Activated T-helper 2 cell treated with anti-CD3 and anti-CD28 coated beads, Interferon-gamma antibody, Interleukin-2, Interleukin-4, amounts not matched to agents 10 μg/mL and 5 μg/mL and 100 μg/mL, durations not matched to agents 14 hours and 24 hours and 36 hours (primary cell): ENCODE measurements around the gene ZFP69B. TPM values are rescaled to one million over a fixed set of nuclear protein-coding genes. Genes with fewer than 3 reads are reported as not detected.

Experiments
- DNase-seq: peaks from one replicate; pipeline ENCODE4 v3.0.0; 2021; ENCODE audit warnings: low spot score
- H3K27ac Mint-ChIP-seq: one replicate; pipeline ENCODE4 v1.8.0; 2021; ENCODE audit warnings: mixed read lengths
- H3K27me3 Mint-ChIP-seq: one replicate; pipeline ENCODE4 v1.8.0; 2021; ENCODE audit warnings: low read depth, mixed read lengths
- H3K36me3 Mint-ChIP-seq: one replicate; pipeline ENCODE4 v1.8.0; 2021; ENCODE audit warnings: low read depth, mixed read lengths
- H3K4me1 Mint-ChIP-seq: one replicate; pipeline ENCODE4 v1.8.0; 2021; ENCODE audit warnings: low read depth, mixed read lengths
- H3K4me3 Mint-ChIP-seq: one replicate; pipeline ENCODE4 v1.8.0; 2021; ENCODE audit warnings: low read depth, mild to moderate bottlenecking, moderate library complexity, mixed read lengths
- H3K9me3 Mint-ChIP-seq: one replicate; pipeline ENCODE4 v1.8.0; 2021; ENCODE audit warnings: mixed read lengths
- intact Hi-C: fragments of 100-400 bp; cut with micrococcal nuclease; formaldehyde crosslinking; loops from one replicate; pipeline ENCODE4 v1.15.1; 2023
- total RNA-seq: library from RNA; stranded (reverse); gene quantifications from 2 replicates; pipeline ENCODE4 v1.2.3, GENCODE V29; 2022

Gene ZFP69B
- 4.7 and 5.4 TPM in 2 replicates for total RNA-seq

DNA sequence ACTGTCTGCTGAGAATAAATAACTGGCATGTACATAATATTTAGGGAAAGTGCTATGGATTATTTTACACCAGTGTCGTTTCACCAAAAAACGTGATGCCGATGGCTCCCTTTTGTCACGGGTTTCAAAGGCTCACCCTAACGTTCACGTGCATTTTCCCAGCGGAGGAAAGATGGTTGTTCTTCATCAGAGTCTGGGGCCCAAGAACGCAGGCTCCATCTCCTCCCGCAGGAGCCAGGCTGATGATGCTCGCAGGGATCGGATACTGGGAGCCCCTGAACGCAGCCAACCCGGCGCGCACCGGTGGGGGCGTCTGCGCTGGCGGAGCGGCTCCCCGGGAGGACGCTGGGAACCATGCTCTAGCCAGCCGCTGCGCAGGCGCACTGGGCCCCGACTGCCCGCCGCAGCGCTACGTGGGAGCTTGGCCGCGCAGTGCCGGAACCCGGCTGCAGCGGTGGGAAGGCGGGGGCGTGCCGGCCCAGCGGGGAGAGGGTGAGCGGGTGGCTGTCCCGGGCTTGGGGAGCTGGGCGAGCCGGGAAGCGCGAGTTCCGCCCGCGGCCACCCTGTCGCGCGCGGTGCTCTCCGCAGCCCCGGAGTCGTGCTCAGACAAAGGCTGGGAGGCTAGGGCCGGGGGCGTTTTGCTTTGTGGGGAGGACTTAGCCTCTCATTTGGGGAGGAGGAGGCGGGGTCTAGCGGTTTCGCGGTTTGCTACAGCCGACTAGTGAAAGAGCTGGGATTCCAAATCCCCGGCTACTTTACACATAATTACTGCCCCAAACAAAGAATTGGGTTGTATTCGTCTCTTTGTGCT lies at the start of gene ZFP69B:
Gene ZFP69B, plus strand, starts transcription at position 793 of the 811 bp plus-strand sequence. CDS start 486 bp downstream, outside the sequence.
- peaks cover 61% of the 10 kb centered on the region for H3K36me3 Mint-ChIP-seq
- H3K27ac Mint-ChIP-seq: peak within 1 kb of the TSS; percentile 86
- DNase-seq: peak; percentile 86
- peak within 1 kb of the TSS; percentile 82 for H3K4me3 Mint-ChIP-seq
- peaks cover 59% of the 10 kb centered on the region for H3K9me3 Mint-ChIP-seq
- intact Hi-C loops: loop anchor here (1.0 to 5.0 kb wide), 4 partner anchors 65 to 242 kb away; partner anchors contain the start of gene ZNF684
- no peaks in the 10 kb centered on the region for H3K27me3 Mint-ChIP-seq
- H3K4me1 Mint-ChIP-seq: peaks cover 28% of the 10 kb centered on the region

DNA sequence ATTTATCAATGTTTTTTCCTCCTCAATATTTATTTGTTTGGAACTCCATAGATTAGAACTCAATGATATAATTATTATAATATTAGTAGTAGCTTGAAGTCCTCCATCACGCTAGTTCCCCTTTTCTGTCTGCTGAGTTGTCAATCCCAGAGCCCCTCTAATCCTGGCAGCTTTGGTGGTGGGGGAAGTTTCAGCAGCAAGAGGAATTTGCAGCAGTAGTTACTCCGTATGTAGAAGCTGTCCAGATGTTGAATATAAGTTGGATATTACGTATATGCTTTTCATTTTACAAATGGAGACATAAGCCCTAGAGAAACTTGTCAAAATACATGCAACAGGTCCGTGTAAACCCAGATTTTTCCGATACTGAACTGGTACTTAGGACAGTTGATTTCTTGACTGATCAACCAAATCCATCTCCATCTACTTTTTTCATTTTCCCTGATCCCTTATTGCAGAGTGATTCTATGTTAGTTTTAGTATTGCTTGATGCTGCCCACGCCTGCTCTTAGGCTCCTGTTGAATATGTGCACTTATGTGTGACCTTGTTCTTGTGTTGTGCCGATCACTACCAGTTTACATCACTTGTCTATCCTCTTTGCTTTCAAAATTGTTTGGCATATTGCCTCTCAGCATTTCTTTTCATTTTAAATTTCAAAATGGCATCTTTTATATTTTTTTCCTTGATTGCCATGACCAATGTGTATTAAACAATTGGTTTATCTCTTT lies 48.6 kb upstream of the ZFP69B start:
- no peak for DNase-seq
- Mint-ChIP-seq H3K27ac (peak overlapping the region; percentile 83), H3K36me3 (peaks cover 66% of the 10 kb centered on the region), H3K27me3 (no peaks in the 10 kb centered on the region), H3K4me1 (peaks cover 69% of the 10 kb centered on the region), H3K4me3 (no peak overlapping the region), H3K9me3 (peaks cover 4% of the 10 kb centered on the region)
- intact Hi-C loops: loop anchor here (5.0 kb wide), 1 partner anchor 239 kb away; the partner anchor contains the start of gene RLF

GRCh38 chr1:40404670-40405462 lies 45.4 kb upstream of the ZFP69B start:
- Mint-ChIP-seq H3K36me3 (peaks cover 70% of the 10 kb centered on the region), H3K27ac (peak overlapping the region; percentile 87), H3K27me3 (no peaks in the 10 kb centered on the region), H3K4me3 (peak overlapping the region; percentile 28), H3K4me1 (peaks cover 46% of the 10 kb centered on the region), H3K9me3 (peaks cover 4% of the 10 kb centered on the region)
- intact Hi-C loops: loop anchor here (1.0 to 5.0 kb wide), 5 partner anchors 33 to 263 kb away; partner anchors contain the start of genes COL9A2, RLF and SMAP2
- no peak for DNase-seq

DNA sequence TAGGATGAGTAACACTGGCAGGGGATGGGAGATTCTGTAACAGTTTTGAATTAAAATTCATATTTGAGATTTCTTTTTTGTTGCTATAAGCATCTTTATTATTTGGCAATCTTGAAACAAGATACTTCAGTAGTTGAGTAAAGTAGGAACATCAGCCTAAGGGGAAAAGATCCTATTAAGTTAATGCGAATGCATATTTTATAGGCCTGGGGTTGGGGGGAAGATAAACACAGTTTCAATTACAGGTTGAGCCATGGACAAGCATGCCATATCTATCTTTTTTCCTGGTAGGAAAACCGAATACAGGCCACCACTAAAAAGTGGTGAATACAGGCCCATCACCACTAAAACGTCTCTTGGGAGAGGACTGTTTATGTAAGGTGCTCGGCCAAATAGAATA lies 44.5 kb upstream of the ZFP69B start:
- intact Hi-C loops: loop anchor here (2.0 to 5.0 kb wide), 3 partner anchors 34 to 264 kb away; partner anchors contain the start of genes COL9A2 and SMAP2
- Mint-ChIP-seq H3K9me3 (no peaks in the 10 kb centered on the region), H3K36me3 (peaks cover 72% of the 10 kb centered on the region), H3K4me1 (peaks cover 36% of the 10 kb centered on the region), H3K4me3 (no peak overlapping the region), H3K27me3 (no peaks in the 10 kb centered on the region), H3K27ac (peak overlapping the region; percentile 28)
- no peak for DNase-seq

DNA sequence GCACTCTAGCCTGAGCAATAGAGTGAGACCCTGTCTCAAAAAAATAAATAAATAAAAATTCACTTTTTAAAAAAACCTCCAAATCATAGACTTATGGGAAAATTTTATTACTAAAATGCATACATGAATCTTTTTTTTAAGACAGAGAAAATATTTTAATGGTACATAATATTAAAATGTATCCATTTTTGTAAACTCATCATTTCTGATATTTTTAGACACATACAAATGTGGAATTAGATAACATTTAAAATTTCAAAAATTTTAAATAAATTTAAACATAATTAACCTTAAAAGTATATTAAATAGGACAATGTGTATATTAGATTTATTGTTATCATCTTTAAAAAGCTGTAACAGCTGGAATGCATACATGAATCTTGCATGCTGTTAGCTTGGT lies 42.8 kb upstream of the ZFP69B start:
- Mint-ChIP-seq H3K4me3 (no peak overlapping the region), H3K27me3 (no peaks in the 10 kb centered on the region), H3K4me1 (peaks cover 26% of the 10 kb centered on the region), H3K36me3 (peaks cover 72% of the 10 kb centered on the region), H3K9me3 (no peaks in the 10 kb centered on the region), H3K27ac (no peak overlapping the region)
- intact Hi-C loops: loop anchor here (5.0 kb wide), 2 partner anchors 35 to 265 kb away; partner anchors contain the start of gene SMAP2
- no peak for DNase-seq

GRCh38 chr1:40409467-40409866 lies 40.8 kb upstream of the ZFP69B start:
- intact Hi-C loops: loop anchor here (5.0 kb wide), 2 partner anchors 37 to 267 kb away; partner anchors contain the start of gene SMAP2

DNA sequence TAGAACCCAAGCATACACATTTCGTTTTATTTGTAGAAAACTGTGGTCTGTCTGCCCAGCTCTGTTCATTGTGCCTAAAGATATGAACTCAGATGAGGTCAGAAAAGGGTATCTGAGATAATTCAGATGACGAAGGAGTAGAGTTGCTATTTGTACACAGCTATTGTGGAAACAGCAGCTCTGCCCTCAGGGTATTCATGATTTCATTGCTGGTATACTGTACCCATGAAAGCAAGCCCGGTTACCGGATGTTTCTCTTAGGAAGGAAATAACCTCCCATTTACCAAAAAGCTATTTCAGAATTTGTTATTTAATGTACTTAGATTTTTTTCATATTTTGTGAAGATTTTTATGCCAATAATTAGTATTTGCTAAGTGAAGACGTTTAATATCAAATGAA lies 39.0 kb upstream of the ZFP69B start:
- intact Hi-C loops: no loop called here
- H3K27me3 Mint-ChIP-seq: no peaks in the 10 kb centered on the region
- no peak overlapping the region for H3K27ac Mint-ChIP-seq
- H3K4me3 Mint-ChIP-seq: no peak overlapping the region
- peaks cover 14% of the 10 kb centered on the region for H3K4me1 Mint-ChIP-seq
- no peak for DNase-seq
- peaks cover 91% of the 10 kb centered on the region for H3K36me3 Mint-ChIP-seq
- no peaks in the 10 kb centered on the region for H3K9me3 Mint-ChIP-seq

More at GRCh38 chr1:40409467-40409866, 40.8 kb upstream of the ZFP69B start:
- Mint-ChIP-seq H3K27me3 (no peaks in the 10 kb centered on the region), H3K4me1 (peaks cover 20% of the 10 kb centered on the region), H3K9me3 (no peaks in the 10 kb centered on the region), H3K4me3 (no peak overlapping the region), H3K27ac (peak overlapping the region; percentile 19), H3K36me3 (peaks cover 83% of the 10 kb centered on the region)
- no peak for DNase-seq

GRCh38 chr1:40411843-40412242 lies 38.4 kb upstream of the ZFP69B start:
- Mint-ChIP-seq H3K27me3 (no peaks in the 10 kb centered on the region), H3K4me1 (peaks cover 14% of the 10 kb centered on the region), H3K36me3 (peaks cover 91% of the 10 kb centered on the region), H3K4me3 (no peak overlapping the region), H3K9me3 (no peaks in the 10 kb centered on the region), H3K27ac (no peak overlapping the region)
- no peak for DNase-seq
- intact Hi-C loops: no loop called here

GRCh38 chr1:40413527-40414252 lies 36.6 kb upstream of the ZFP69B start:
- H3K36me3 Mint-ChIP-seq: peaks cover 96% of the 10 kb centered on the region
- intact Hi-C loops: no loop called here
- peak overlapping the region; percentile 26 for H3K27ac Mint-ChIP-seq
- no peak for DNase-seq
- H3K27me3 Mint-ChIP-seq: no peaks in the 10 kb centered on the region
- H3K4me3 Mint-ChIP-seq: no peak overlapping the region
- H3K9me3 Mint-ChIP-seq: no peaks in the 10 kb centered on the region
- H3K4me1 Mint-ChIP-seq: peaks cover 14% of the 10 kb centered on the region

- Mint-ChIP-seq H3K27ac (no peak overlapping the region), H3K9me3 (no peaks in the 10 kb centered on the region), H3K36me3 (peaks cover 95% of the 10 kb centered on the region), H3K4me1 (peaks cover 14% of the 10 kb centered on the region), H3K27me3 (no peaks in the 10 kb centered on the region), H3K4me3 (no peak overlapping the region)
- intact Hi-C loops: no loop called here
- no peak for DNase-seq
Observed at GRCh38 chr1:40414331-40414730, 35.9 kb upstream of the ZFP69B start.

DNA sequence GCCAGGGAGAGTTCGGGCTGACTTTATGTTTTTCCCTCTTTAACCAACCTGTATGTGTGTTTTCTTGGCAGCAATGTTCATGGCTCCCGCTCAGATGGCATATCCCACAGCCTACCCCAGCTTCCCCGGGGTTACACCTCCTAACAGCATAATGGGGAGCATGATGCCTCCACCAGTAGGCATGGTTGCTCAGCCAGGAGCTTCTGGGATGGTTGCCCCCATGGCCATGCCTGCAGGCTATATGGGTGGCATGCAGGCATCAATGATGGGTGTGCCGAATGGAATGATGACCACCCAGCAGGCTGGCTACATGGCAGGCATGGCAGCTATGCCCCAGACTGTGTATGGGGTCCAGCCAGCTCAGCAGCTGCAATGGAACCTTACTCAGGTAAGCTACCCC lies 33.6 kb upstream of the ZFP69B start:
- peaks cover 14% of the 10 kb centered on the region for H3K4me1 Mint-ChIP-seq
- intact Hi-C loops: no loop called here
- no peaks in the 10 kb centered on the region for H3K27me3 Mint-ChIP-seq
- DNase-seq: no peak
- H3K9me3 Mint-ChIP-seq: no peaks in the 10 kb centered on the region
- H3K36me3 Mint-ChIP-seq: peaks cover 95% of the 10 kb centered on the region
- H3K4me3 Mint-ChIP-seq: no peak overlapping the region
- no peak overlapping the region for H3K27ac Mint-ChIP-seq
